ENCODE measurements around the gene KRTAP20-4.

The KRTAP20-4 gene

DNA sequence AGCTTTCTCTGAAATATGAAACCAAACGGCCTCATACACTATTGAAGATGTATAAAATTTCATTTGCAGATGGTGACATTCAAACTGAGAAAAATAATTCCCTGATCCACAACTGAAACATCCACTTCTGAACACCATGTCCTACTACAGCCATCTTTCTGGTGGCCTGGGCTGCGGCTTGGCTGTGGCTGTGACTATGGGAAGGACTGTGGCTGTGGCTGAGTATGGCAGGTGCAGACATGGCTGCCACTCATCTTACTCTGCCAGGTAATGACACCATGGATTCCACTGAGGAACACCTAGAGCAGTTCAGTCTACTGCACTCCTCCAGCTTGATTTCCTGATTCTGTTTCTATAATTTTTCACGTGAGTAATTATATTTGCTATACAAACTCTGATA is at the start of gene KRTAP20-4:
TSS of gene KRTAP20-4 (plus strand) at position 106 of the 400 bp plus-strand sequence.
- DNase-seq: no peak

- no peak for DNase-seq
Observed at GRCh38 chr21:30577766-30578165, 42.7 kb upstream of the KRTAP20-4 start.

GRCh38 chr21:30579346-30579745 is 41.1 kb upstream of the KRTAP20-4 start:
- no peak for DNase-seq

DNA sequence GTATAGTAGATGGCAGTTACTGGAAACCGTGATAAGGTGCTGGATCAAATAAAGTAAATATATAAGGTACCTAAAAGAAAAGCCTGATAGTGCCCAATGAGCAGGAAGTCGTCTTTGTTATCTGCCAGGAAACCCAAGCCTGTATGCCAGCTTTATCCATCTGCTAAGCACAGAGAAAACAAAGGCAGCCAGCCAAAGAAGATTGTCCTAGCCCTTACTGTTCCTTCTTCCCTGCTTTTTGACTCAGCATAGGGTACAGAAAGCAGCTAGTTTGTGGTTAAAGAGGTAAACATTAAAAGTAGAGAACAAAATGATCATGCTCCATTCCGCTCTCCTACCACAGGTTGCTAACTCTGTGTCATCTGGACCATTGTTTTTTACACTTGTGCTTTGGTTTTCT is 40.3 kb upstream of the KRTAP20-4 start:
- no peak for DNase-seq

GRCh38 chr21:30582870-30583269 is 37.6 kb upstream of the KRTAP20-4 start:
- DNase-seq: no peak

GRCh38 chr21:30590297-30590696 is 30.1 kb upstream of the KRTAP20-4 start, which contains the start of gene KRTAP22-2:
Gene KRTAP22-2, minus strand, starts transcription at chr21:30590397.
- DNase-seq: no peak

DNA sequence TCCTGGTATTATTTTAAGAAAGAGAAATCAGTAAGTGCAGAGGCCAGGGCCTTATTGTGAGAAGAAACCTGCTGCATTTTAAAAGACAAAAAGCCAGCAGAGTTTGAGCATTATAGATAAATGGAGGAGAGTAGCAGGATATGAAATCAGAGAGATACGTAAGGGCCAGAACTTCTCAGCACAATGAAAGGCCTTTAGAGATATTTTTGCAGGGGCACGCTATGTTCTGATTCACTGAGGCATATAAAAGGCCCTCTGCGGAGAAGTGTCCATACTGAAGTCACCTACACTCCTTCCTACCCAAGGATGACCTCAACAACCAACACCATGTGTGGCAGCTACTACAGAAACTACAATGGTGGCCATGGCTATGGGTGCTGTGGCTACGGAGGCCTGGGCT is 28.3 kb upstream of the KRTAP20-4 start, which contains the start of gene KRTAP6-3:
TSS of gene KRTAP6-3 (plus strand) at position 301 of the 400 bp plus-strand sequence. CDS start at position 307, 6 bp downstream.
- DNase-seq: no peak

DNA sequence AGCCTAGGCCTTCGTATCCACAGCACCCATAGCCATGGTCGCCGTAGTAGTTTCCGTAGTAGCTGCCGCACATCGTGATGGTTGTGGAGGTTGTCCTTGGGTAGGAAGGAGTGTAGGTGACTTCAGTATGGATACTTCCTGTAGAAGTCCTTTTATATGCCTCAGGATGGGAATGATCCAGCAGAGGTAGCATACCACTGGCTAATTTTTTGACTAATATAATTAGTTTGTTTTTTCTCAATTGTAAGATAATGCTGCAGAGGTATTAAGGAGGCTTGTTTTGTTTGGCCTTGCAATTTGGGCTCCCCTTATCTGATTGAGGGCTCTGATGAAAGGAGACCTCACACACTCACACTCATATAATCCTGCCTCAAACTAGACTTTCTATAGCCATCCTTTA is 21.6 kb upstream of the KRTAP20-4 start, which contains the start of gene KRTAP6-2:
TSS of gene KRTAP6-2 (minus strand) at position 101 of the 400 bp plus-strand sequence. CDS start at position 73, 28 bp downstream.
- DNase-seq: no peak

GRCh38 chr21:30600787-30601186 is 19.6 kb upstream of the KRTAP20-4 start, which contains the start of gene KRTAP22-1:
Gene KRTAP22-1, plus strand, starts transcription at chr21:30601087.
- no peak for DNase-seq

DNA sequence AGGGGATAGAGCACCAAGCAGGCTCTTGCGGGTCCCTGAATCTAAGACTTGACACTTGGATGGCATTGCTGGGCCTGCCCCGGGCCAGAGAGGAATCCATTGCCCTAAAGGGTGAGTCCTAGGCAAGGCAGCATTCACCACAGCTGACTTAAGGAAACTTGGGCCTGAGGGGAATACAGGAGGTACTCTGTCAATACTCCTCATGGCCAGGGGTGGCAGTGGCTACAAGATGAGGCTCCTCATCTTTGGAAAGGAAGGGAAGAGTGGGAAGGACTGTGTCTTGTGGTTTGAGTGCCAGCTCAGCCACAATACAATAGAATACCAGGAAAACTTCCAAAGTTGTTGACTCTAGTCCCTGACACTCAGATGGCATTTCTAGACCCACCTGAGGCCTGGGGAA is 14.5 kb upstream of the KRTAP20-4 start:
- DNase-seq: no peak

- DNase-seq: no peak
Observed at GRCh38 chr21:30612132-30612531, 8.3 kb upstream of the KRTAP20-4 start.

GRCh38 chr21:30613836-30614235 is 6.6 kb upstream of the KRTAP20-4 start, which contains the start of gene KRTAP6-1:
Gene KRTAP6-1, minus strand, starts transcription at chr21:30613930. Its CDS starts 26 bp downstream, at chr21:30613904.
- no peak for DNase-seq

- DNase-seq: no peak
Observed at GRCh38 chr21:30615199-30615598, 5.2 kb upstream of the KRTAP20-4 start.

GRCh38 chr21:30616125-30616524 is 4.3 kb upstream of the KRTAP20-4 start, which contains the start of gene KRTAP20-1:
Gene KRTAP20-1, plus strand, starts transcription at chr21:30616425. Its CDS starts 30 bp downstream, at chr21:30616455.
- no peak for DNase-seq

DNA sequence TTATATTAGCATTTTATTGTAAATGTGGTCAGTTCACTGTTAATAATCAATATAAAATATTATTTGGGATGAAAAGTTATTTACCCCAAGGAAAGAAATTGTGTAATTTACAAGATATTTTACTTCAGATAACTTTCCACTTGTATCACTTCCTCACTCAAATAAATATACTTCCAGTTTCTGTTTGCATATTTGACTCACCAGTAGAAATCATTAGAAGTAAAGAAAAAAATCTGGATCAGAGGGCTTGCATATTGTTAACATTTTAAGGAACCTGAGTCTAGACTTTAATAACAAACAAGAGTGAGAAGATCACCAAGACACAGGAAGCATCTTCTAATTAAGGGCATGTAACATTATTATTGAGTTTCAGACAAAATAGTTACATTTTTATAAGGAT is 347 bp upstream of the KRTAP20-4 start:
- DNase-seq: no peak

DNA sequence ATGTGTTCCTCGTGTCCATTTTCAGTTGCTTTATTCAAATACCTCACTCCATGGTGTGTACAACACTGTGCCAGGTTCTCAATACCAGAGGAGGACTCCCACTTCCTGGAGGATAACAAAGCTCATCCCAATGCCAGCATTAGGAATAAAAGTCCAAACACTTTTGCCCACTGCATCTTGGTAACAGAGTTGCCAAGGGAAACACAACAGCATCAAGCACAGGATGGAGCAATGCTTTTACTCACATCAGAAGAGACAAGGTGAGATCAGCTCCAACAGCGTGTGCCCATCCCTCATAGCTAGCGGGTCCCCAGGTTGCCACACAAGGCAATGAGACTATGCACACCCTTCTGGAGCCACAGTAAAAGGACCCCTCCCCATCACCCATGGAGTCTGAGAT is 2.9 kb downstream of the KRTAP20-4 start:
- DNase-seq: no peak

GRCh38 chr21:30625449-30626165 is 5.2 kb downstream of the KRTAP20-4 start:
- no peak for DNase-seq

DNA sequence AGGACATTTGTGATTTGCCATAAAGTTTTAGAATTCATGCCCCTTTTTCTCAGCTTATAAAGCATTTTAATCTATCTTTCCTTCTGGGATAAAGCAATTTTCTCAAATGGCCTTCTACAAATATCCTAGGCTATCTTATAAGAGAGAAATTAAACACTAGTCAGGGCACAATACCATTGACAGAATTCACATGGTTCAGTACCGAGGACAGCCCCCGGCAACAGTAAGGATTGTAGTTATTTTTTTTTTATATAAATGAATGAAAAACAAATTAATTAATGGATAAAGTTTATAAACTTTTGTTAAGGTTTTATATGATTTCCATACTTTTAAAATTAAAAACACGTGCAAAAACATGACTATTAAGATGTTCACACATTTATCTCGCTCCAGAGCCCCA is 7.7 kb downstream of the KRTAP20-4 start:
- no peak for DNase-seq

- no peak for DNase-seq
Observed at GRCh38 chr21:30629200-30629599, 8.8 kb downstream of the KRTAP20-4 start.

DNA sequence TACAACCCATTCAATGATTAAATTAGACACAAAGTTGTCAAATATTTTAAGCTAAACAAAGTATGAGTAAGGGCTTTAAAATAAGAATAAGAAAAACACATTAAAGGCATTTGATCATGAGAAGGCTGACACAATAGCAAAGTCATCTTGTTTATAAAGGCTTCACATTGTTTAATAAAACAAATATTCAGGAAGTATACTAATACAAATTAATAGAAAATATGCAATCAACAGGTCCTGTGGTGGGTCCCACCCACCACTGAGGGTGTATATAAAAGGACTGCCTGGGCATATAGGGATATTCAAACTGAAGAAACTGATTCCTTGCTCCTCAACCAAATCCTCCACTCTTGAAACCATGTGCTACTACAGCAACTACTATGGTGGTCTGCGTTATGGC is 14.5 kb downstream of the KRTAP20-4 start, which contains the start of gene KRTAP20-2:
TSS of gene KRTAP20-2 (plus strand) at position 301 of the 400 bp plus-strand sequence. CDS start at position 359, 58 bp downstream.
- no peak for DNase-seq

DNA sequence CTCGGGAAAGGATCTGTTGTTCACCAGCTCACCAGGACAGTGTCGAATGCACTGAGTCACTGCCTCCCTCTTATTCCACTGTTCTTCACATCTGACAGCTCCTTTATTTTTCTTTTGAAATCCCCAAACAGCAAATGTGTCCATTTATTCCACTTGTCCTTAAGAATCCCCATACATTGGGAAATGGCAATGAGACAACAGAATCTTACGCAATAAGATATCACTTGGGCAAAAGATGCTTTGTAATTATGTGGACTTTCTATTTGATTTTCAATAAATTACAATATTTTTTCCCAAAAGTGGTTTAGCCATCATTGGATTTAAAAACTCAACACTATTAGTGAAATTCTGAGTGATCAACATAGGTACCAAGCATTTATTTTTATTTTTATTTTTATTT is 18.3 kb downstream of the KRTAP20-4 start:
- DNase-seq: no peak

- DNase-seq: no peak
Observed at GRCh38 chr21:30642564-30642963, 22.1 kb downstream of the KRTAP20-4 start, which contains the start of gene KRTAP20-3. Gene KRTAP20-3, plus strand, starts transcription at chr21:30642864.

GRCh38 chr21:30646904-30647414 is 26.5 kb downstream of the KRTAP20-4 start:
- DNase-seq: no peak

- no peak for DNase-seq
Observed at GRCh38 chr21:30652891-30653290, 32.5 kb downstream of the KRTAP20-4 start.
